A549 (cell line): ENCODE results near the gene HMGCLL1. TPM values are rescaled to one million over a fixed set of nuclear protein-coding genes. Genes with fewer than 3 reads are reported as not detected.

ENCODE experiments used
- ATAC-seq, 2 experiments: fragments of 200-7000 bp in 1 of 2; fragments of >200 bp in 1 of 2; cut with Nextera tagmentation in 1 of 2; cut with Tn5 transposase in 1 of 2; 3 replicates each; pipeline versions ENCODE4 v1.8.0 to v1.9.1; 2018 to 2020; ENCODE audit warnings: mild to moderate bottlenecking in 1 of 2, moderate library complexity in 1 of 2
- CTCF ChIA-PET: fragments of 300-600 bp; sonication (Branson Sonifier 250); formaldehyde crosslinking; extraction: SDS; loops from one replicate; lab custom pipeline; 2021; ENCODE audit warnings: antibody characterized with exemption, inconsistent platforms; lab: Yijun Ruan, JAX
- POLR2A ChIA-PET: fragments of 350-600 bp; formaldehyde crosslinking; extraction: SDS; loops from one replicate; lab custom pipeline; 2021; ENCODE audit warnings: antibody characterized with exemption, inconsistent platforms; lab: Yijun Ruan, JAX
- DNase-seq, 2 experiments: peaks; one replicate each; pipeline versions ENCODE4 v3.0.0 to v3.0.0-alpha.2; 2011 to 2016; ENCODE audit warnings: low read depth in 1 of 2, low spot score in 1 of 2
- FAIRE-seq: peaks from 2 replicates; lab custom pipeline; 2011; peaks lifted over from hg19 to GRCh38; lab: Jason Lieb, UNC
- H3K27ac ChIP-seq, 2 experiments: fragments of >200 bp; sonication (Bioruptor Twin); formaldehyde crosslinking; 3 replicates each; pipeline ENCODE4 v1.5.1; 2016 to 2017
- H3K4me1 ChIP-seq: fragments of >200 bp; sonication (Bioruptor Twin); formaldehyde crosslinking; 3 replicates; pipeline ENCODE4 v1.6.1; 2016
- H3K4me2 ChIP-seq: fragments of >200 bp; sonication (Bioruptor Twin); formaldehyde crosslinking; 3 replicates; pipeline ENCODE4 v1.6.1; 2016
- H3K4me3 ChIP-seq: fragments of >200 bp; sonication (Bioruptor Twin); formaldehyde crosslinking; 3 replicates; pipeline ENCODE4 v1.5.1; 2016
- H3K9me3 ChIP-seq: fragments of >200 bp; sonication (Bioruptor Twin); formaldehyde crosslinking; 3 replicates; pipeline ENCODE4 v1.6.1; 2016
- BHLHE40 ChIP-seq: IDR thresholded peaks from 2 replicates; pipeline ENCODE4 v1.6.1; 2012; ENCODE audit warnings: low read depth, low read length, inconsistent platforms
- CEBPB ChIP-seq, 2 experiments: fragments of >200 bp in 1 of 2; sonication (Bioruptor Twin) in 1 of 2; formaldehyde crosslinking in 1 of 2; IDR thresholded peaks; 2 replicates each; pipeline ENCODE4 v1.6.1; 2012 to 2016
- EHF ChIP-seq: fragments of 250-450 bp; sonication (Bioruptor Pico); IDR thresholded peaks from 2 replicates; pipeline ENCODE4 v1.5.0; 2020; ENCODE audit warnings: mild to moderate bottlenecking
- EHMT2 ChIP-seq: fragments of 200-600 bp; sonication (generic); IDR thresholded peaks from 2 replicates; pipeline ENCODE4 v1.6.1; 2016; ENCODE audit warnings: antibody characterized with exemption, low read depth, mild to moderate bottlenecking, moderate library complexity
- ESRRA ChIP-seq: fragments of 150-350 bp; IDR thresholded peaks from 2 replicates; pipeline ENCODE4 v1.6.1; 2014; ENCODE audit warnings: mild to moderate bottlenecking, low read length, borderline replicate concordance
- FOSB ChIP-seq: fragments of 250-450 bp; sonication (Bioruptor Pico); IDR thresholded peaks from 2 replicates; pipeline ENCODE4 v1.5.0; 2020; ENCODE audit warnings: mild to moderate bottlenecking, moderate library complexity
- FOSL2 ChIP-seq, 2 experiments: fragments of 450-650 bp in 1 of 2; fragments of >200 bp in 1 of 2; sonication (Bioruptor Twin) in 1 of 2; formaldehyde crosslinking; IDR thresholded peaks; 2 replicates each; pipeline versions ENCODE4 v1.5.0 to v1.6.1; 2016 to 2020; ENCODE audit warnings: mild to moderate bottlenecking in 1 of 2, moderate library complexity in 1 of 2
- HOXA7 ChIP-seq: fragments of 250-450 bp; sonication (Bioruptor Pico); IDR thresholded peaks from 2 replicates; pipeline ENCODE4 v1.5.0; 2020; ENCODE audit warnings: mild to moderate bottlenecking, moderate library complexity
- JUN ChIP-seq, 2 experiments: fragments of >200 bp; sonication (Bioruptor Twin); formaldehyde crosslinking; IDR thresholded peaks; 2 replicates in 1 of 2; 3 replicates in 1 of 2; pipeline ENCODE4 v1.6.1; 2016 to 2017
- KDM1A ChIP-seq: fragments of 200-600 bp; sonication (generic); IDR thresholded peaks from 2 replicates; pipeline ENCODE4 v1.6.1; 2016; ENCODE audit warnings: low read depth, mild to moderate bottlenecking
- KDM5A ChIP-seq: fragments of 200-600 bp; sonication (generic); IDR thresholded peaks from 2 replicates; pipeline ENCODE4 v1.6.1; 2016; ENCODE audit warnings: antibody characterized with exemption, mild to moderate bottlenecking
- MAZ ChIP-seq: fragments of 150-350 bp; IDR thresholded peaks from 2 replicates; pipeline ENCODE4 v1.6.1; 2014; ENCODE audit warnings: antibody characterized with exemption, low read depth, low read length, borderline replicate concordance
- PHF8 ChIP-seq: fragments of 200-600 bp; sonication (generic); IDR thresholded peaks from 2 replicates; pipeline ENCODE4 v1.6.1; 2016; ENCODE audit warnings: low read depth, mild to moderate bottlenecking, antibody characterized with exemption, moderate library complexity, borderline replicate concordance
- POLR2A ChIP-seq: IDR thresholded peaks from 2 replicates; pipeline ENCODE4 v1.6.1; 2012; ENCODE audit warnings: mild to moderate bottlenecking, low read length
- RCOR1 ChIP-seq: fragments of 150-350 bp; IDR thresholded peaks from 2 replicates; pipeline ENCODE4 v1.6.1; 2014; ENCODE audit warnings: antibody characterized with exemption, low read length, low read depth
- RNF2 ChIP-seq: fragments of 200-600 bp; sonication (generic); IDR thresholded peaks from 2 replicates; pipeline ENCODE4 v1.6.1; 2016; ENCODE audit warnings: low read depth, mild to moderate bottlenecking, antibody characterized with exemption, moderate library complexity, borderline replicate concordance
- ZSCAN20 ChIP-seq: fragments of 250-450 bp; sonication (Bioruptor Pico); IDR thresholded peaks from 2 replicates; pipeline ENCODE4 v1.8.0; 2022; ENCODE audit warnings: mild to moderate bottlenecking, moderate library complexity
- WGBS: methylation state at CpG from one replicate; pipeline ENCODE4 v1.1.6; 2017; ENCODE audit errors: missing lambda C conversion rate; 5-methylcytosine and 5-hydroxymethylcytosine counted together
- polyA plus RNA-seq, 4 experiments: library from polyadenylated mRNA; depleted of rRNA in 3 of 4; stranded (reverse); fragments of >200 nt; fragmentation: RNase III in 1 of 4; extraction: RNeasy Plus Mini Kit Qiagen cat#74134 plus additional on column Dnase treatment in 1 of 4; gene quantifications; 2 replicates in 3 of 4; 3 replicates in 1 of 4; pipeline ENCODE4 v1.2.3, GENCODE V29; 2011 to 2017
- TF ChIP-seq, protein P1 (sequence below): fragments of 250-450 bp; sonication (Bioruptor Pico); IDR thresholded peaks from 2 replicates; pipeline ENCODE4 v1.5.0; 2021; ENCODE audit warnings: mild to moderate bottlenecking, moderate library complexity, borderline replicate concordance
- TF ChIP-seq, protein P2 (sequence below): IDR thresholded peaks from 2 replicates; pipeline ENCODE4 v1.6.1; 2012
- TF ChIP-seq, protein P3 (sequence below): fragments of 450-650 bp; IDR thresholded peaks from 2 replicates; pipeline ENCODE4 v1.6.1; 2014; ENCODE audit warnings: antibody characterized with exemption
- TF ChIP-seq, protein P4 (sequence below): fragments of >200 bp; sonication (Bioruptor Twin); formaldehyde crosslinking; IDR thresholded peaks from 3 replicates; pipeline ENCODE4 v1.5.1; 2016
- TF ChIP-seq, protein P5 (sequence below): IDR thresholded peaks from 2 replicates; pipeline ENCODE4 v1.6.1; 2012; ENCODE audit warnings: low read depth, borderline replicate concordance

HMGCLL1 gene
- polyA plus RNA-seq, 2 of the 4 experiments (the other 2 are of a cell fraction), result 0.28 to 0.78 TPM

DNA sequence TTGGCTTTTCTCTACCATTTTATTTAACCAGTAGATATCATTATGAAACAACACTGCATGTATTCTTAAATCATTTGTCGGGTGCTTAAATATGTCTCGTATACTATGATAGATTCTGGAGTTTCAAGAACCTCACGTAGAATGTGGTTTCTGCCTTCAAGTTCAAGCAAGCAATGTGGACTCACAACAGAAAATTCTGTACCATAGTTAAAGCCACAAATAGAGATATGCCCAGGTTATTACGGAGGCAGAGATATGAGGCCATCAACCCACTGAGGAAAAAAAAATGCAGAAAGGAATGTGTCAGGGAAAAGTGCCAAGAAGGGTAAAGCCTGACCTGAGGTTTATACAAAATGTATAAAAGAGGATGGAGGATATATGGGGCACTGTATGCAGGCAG is 141.9 kb downstream of the HMGCLL1 start:
- TF ChIP-seq CEBPB (IDR thresholded peaks at IDR 0.05) (no peak), JUN (IDR thresholded peaks at IDR 0.05) (no peak), HOXA7 (CRISPR knock-in tag) (no peak), ZSCAN20 (CRISPR knock-in tag) (no peak), POLR2A (no peak), KDM1A (no peak), MAZ (no peak), FOSB (CRISPR knock-in tag) (no peak), RCOR1 (no peak), PHF8 (no peak)
- TF ChIP-seq, protein P1, sequence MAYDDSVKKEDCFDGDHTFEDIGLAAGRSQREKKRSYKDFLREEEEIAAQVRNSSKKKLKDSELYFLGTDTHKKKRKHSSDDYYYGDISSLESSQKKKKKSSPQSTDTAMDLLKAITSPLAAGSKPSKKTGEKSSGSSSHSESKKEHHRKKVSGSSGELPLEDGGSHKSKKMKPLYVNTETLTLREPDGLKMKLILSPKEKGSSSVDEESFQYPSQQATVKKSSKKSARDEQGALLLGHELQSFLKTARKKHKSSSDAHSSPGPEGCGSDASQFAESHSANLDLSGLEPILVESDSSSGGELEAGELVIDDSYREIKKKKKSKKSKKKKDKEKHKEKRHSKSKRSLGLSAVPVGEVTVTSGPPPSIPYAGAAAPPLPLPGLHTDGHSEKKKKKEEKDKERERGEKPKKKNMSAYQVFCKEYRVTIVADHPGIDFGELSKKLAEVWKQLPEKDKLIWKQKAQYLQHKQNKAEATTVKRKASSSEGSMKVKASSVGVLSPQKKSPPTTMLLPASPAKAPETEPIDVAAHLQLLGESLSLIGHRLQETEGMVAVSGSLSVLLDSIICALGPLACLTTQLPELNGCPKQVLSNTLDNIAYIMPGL (CRISPR knock-in tag), result no peak
- TF ChIP-seq, protein P2, sequence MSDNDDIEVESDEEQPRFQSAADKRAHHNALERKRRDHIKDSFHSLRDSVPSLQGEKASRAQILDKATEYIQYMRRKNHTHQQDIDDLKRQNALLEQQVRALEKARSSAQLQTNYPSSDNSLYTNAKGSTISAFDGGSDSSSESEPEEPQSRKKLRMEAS, result no peak
- TF ChIP-seq, protein P3, sequence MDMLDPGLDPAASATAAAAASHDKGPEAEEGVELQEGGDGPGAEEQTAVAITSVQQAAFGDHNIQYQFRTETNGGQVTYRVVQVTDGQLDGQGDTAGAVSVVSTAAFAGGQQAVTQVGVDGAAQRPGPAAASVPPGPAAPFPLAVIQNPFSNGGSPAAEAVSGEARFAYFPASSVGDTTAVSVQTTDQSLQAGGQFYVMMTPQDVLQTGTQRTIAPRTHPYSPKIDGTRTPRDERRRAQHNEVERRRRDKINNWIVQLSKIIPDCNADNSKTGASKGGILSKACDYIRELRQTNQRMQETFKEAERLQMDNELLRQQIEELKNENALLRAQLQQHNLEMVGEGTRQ, result no peak
- TF ChIP-seq, protein P4, sequence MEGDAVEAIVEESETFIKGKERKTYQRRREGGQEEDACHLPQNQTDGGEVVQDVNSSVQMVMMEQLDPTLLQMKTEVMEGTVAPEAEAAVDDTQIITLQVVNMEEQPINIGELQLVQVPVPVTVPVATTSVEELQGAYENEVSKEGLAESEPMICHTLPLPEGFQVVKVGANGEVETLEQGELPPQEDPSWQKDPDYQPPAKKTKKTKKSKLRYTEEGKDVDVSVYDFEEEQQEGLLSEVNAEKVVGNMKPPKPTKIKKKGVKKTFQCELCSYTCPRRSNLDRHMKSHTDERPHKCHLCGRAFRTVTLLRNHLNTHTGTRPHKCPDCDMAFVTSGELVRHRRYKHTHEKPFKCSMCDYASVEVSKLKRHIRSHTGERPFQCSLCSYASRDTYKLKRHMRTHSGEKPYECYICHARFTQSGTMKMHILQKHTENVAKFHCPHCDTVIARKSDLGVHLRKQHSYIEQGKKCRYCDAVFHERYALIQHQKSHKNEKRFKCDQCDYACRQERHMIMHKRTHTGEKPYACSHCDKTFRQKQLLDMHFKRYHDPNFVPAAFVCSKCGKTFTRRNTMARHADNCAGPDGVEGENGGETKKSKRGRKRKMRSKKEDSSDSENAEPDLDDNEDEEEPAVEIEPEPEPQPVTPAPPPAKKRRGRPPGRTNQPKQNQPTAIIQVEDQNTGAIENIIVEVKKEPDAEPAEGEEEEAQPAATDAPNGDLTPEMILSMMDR, result no peak
- TF ChIP-seq, protein P5, sequence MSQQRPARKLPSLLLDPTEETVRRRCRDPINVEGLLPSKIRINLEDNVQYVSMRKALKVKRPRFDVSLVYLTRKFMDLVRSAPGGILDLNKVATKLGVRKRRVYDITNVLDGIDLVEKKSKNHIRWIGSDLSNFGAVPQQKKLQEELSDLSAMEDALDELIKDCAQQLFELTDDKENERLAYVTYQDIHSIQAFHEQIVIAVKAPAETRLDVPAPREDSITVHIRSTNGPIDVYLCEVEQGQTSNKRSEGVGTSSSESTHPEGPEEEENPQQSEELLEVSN, result no peak
- Histone ChIP-seq H3K4me1 (no peaks in the 10 kb centered on the region), H3K27ac (no peak overlapping the region), H3K4me3 (no peak overlapping the region), H3K4me2 (no peak overlapping the region), H3K9me3 (no peaks in the 10 kb centered on the region)
- 42% methylated on average over 4 of the region's 4 CpGs for WGBS
- ATAC-seq (no peak), FAIRE-seq (no peak), DNase-seq (no peak)
- ChIA-PET POLR2A (no interaction called here), CTCF (interaction anchor here (0.6 kb wide), 1 partner anchor 23 kb away, joined by 3 read pairs; no protein-coding TSS in a partner anchor)

DNA sequence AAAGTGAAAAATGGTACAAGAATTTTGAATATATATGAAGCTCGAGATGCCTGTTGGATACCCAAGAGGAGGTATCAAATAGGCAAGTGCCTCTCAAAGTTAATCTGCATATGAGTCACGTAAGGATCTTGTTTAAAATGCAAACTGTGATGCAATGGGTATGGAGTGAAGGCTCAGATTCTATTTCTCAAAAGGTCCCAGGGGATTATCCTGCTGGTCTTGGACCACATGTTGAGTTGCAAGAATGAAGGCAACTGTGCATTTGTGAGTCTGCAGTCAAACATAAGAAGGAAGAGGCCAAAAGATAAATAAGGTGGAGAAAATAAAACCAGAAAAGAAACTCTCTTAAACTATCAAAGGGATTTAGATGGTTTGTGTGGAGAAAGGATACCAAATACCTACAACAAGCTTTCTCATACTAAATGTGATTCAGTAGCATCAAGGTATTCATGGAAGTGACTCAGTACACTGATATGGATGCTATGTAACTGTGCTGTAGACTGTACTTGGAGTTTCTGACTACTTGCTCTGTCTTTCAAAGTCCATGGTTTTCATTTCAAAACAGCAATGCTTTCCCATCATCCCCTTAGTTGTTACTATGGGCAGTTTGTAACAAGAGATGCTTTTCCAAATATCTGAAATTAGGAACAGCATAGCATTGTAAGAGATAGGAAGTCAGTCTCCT is 145.4 kb downstream of the HMGCLL1 start:
- WGBS, result 19% methylated on average over 2 of the region's 2 CpGs
- no peak overlapping the region for H3K27ac ChIP-seq
- no peak overlapping the region for H3K4me2 ChIP-seq
- DNase-seq (no peak), ATAC-seq (no peak), FAIRE-seq (no peak)
- H3K9me3 ChIP-seq, result no peaks in the 10 kb centered on the region
- CTCF ChIA-PET, result interaction anchor here (0.9 kb wide), 1 partner anchor 12 kb away, joined by 3 read pairs; no protein-coding TSS in a partner anchor
- H3K4me3 ChIP-seq, result no peak overlapping the region
- no peaks in the 10 kb centered on the region for H3K4me1 ChIP-seq
- POLR2A ChIA-PET, result no interaction called here
- TF ChIP-seq FOSL2 (IDR thresholded peaks at IDR 0.05) (no peak), FOSL2 (CRISPR knock-in tag; IDR thresholded peaks at IDR 0.05) (no peak), EHMT2 (no peak), BHLHE40 (no peak), KDM5A (no peak), EHF (CRISPR knock-in tag) (no peak), CEBPB (IDR thresholded peaks at IDR 0.05) (no peak), PHF8 (no peak), ESRRA (no peak), RNF2 (no peak)
- TF ChIP-seq, protein P1 (CRISPR knock-in tag), result no peak
